GM11168 (cell line): ENCODE measurements around the gene BDP1.
"Not testable (repeated sequence)": the region's sequence is repeated elsewhere in the genome, so short reads cannot be mapped to it uniquely, and the experiment has no call there.

Experiments
- in situ Hi-C: fragments of 300-500 bp; cut with MboI; formaldehyde crosslinking; loops from one replicate; pipeline ENCODE4 v1.12.0; 2022; ENCODE audit warnings: low sequenced_read_pairs; ENCODE audit not compliant: unreplicated experiment

Gene BDP1

GRCh38 chr5:71569748-71570509 lies 114.5 kb downstream of the BDP1 start:
- in situ Hi-C loops: no loop called here

- in situ Hi-C loops: not testable (repeated sequence)
Observed at GRCh38 chr5:71571811-71572210, 116.4 kb downstream of the BDP1 start.

DNA sequence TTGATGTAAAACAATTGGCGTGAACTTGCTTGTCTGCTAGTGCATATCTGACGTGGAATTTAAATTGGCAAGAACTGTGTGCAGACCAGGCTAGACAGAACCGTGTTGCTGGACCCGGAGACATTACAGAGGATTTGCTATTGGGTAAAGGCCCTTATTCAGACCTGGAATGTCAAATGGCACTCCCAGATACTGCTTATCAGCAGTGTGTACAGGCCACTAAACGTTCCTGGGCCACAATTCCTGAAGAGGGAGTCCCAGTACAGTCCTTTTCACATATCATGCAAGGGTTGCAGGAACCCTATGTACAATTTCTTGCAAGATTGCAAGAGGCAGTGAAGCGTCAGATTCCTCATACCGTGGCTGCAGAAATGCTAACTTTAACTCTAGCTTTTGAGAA lies 118.1 kb downstream of the BDP1 start:
- in situ Hi-C loops: no loop called here

GRCh38 chr5:71575588-71575987 lies 120.1 kb downstream of the BDP1 start:
- in situ Hi-C loops: not testable (repeated sequence)

GRCh38 chr5:71576241-71576640 lies 120.8 kb downstream of the BDP1 start:
- in situ Hi-C loops: no loop called here

GRCh38 chr5:71577839-71578238 lies 122.4 kb downstream of the BDP1 start:
- in situ Hi-C loops: not testable (repeated sequence)

DNA sequence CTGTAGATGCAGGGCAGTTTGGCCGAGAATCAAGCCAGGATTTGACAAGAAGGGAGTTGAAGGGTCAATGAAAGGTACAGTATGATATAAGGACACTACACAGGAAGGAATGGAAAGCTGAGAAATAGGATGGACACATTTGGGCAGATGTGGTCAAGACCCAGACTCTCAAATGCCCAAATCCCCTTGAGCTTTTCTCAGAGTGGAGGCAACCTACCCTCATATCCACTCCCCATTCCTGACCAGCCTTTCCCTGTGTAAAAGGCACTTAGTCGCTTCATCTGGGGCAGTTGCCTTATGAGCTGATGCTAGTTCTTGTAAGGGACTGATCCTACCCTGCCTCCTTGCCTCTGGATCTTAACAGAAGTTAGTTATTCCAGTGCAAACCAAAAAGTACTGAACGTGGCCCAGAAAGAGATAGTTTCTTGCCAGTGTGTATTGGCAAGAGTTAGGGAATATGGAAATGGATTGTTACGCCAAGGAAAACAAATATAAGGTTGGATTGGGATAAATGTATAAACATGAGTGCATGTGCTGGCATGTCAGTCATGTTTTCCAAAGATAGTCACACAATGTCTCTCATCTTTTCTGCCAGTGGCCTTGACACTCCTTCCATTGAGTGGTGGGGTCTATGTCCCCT lies 127.6 kb downstream of the BDP1 start:
- in situ Hi-C loops: no loop called here

- in situ Hi-C loops: no loop called here
Observed at GRCh38 chr5:71586052-71586940, 130.8 kb downstream of the BDP1 start.

DNA sequence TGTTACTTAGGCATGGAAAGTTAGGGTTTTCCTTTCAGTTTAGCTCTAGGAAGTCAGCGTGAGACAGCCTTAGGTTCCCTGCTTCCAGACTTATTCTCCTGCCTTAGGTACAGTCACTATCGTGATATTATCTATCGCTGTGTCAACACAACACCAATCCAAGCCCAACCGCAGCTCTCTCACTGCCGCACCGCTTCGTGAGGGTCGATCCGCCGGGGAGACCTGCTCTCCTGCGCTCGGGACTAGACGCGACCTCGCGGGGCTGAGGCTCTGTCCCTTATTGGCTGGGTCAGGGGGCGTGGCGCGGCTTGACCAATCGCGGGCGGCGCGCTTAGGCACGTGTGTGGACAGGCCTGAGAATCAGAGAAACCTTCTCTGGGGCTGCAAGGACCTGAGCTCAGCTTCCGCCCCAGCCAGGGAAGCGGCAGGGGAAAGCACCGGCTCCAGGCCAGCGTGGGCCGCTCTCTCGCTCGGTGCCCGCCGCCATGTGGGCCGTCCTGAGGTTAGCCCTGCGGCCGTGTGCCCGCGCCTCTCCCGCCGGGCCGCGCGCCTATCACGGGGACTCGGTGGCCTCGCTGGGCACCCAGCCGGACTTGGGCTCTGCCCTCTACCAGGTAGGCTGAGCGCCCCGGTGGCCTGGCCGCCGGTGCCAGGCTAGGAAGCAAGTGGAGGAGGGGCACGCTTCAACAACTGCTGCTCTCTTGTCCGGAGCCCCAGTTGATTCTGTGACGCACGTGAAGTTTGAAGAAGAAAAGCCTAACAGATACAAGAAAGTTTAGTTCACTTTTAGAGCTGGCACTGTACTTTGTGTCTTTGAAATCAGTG lies 131.7 kb downstream of the BDP1 start, which contains the start of gene MCCC2:
Gene MCCC2, plus strand, starts transcription at position 400 of the 825 bp plus-strand sequence. Its CDS starts 86 bp downstream, at position 486.
- in situ Hi-C loops: no loop called here

DNA sequence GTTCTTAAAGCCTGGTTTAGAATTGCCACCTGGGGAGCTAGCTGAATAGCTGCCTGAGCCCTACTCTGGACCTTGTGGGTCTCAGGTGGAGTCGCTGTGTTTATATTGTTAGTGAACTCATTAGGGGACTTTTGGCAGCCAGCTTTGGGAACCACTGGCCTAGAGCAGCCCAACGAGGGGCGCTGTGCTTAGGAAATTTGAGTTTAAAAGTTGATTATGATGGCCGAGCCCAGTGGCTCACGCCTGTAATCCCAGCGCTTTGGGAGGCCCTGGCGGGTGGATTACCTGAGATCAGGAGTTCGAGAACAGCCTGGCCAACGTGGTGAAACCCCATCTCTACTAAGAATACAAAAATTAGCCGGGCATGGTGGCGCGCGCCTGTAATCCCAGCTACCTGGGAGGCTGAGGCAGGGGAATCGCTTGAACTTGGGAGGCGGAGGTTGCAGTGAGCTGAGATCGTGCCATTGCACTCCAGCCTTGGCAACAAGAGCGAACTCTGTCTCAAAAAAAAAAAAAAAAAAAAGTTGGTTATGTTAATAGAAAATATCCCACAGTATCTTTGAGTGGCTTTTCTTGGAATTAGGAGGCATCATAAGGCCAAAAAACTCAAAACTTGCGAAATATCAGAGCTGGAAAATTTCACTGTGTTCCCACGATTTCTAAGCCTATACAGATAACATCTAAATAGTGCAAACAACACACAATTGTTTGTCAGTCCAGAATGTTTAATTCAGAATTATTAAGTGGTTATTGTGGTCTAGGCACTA lies 132.5 kb downstream of the BDP1 start:
- in situ Hi-C loops: no loop called here

- in situ Hi-C loops: no loop called here
Observed at GRCh38 chr5:71588533-71588885, 133.1 kb downstream of the BDP1 start.

DNA sequence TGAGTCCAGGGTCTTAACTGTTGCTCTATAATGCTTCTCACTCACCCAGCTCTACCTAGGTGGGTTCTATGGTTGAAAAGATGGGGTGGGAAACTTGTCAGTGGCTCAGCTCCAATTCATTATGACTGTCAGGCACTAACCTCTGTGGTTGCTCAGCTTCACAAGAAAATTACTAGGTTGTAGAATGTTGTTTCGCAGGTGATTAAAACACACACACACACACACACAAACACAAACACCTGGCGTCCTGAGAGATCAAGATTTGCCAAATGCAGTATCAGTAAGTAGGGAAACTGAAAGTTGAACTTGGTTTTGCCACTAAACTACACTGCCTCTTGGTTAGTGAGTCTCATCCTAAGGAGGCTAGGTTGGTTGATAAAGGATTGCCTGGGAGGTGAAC lies 134.5 kb downstream of the BDP1 start:
- in situ Hi-C loops: no loop called here

- in situ Hi-C loops: no loop called here
Observed at GRCh38 chr5:71591100-71591499, 135.6 kb downstream of the BDP1 start.

- in situ Hi-C loops: no loop called here
Observed at GRCh38 chr5:71596169-71596568, 140.7 kb downstream of the BDP1 start.

- in situ Hi-C loops: no loop called here
Observed at GRCh38 chr5:71597001-71597400, 141.6 kb downstream of the BDP1 start.

DNA sequence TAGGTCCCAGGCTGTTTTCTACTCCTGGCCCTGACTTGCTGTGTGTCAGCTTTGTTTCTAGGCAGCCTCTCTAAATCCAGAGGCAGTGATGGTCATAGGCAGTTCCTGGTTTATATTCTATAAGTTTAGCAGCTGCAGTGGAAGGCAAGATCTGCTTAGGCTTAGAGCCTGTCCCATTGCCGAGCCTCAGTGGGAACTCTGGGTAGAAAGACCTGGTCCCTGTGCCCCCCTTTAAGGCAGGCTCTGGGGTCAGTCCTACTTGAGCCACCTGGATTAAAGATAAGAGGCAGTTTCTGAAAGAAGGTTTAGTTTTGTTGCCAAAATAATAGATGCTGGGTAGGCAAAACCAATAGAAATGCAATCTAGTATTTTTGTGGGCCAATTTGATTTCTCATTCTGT lies 145.3 kb downstream of the BDP1 start:
- in situ Hi-C loops: no loop called here

- in situ Hi-C loops: no loop called here
Observed at GRCh38 chr5:71601222-71602026, 146.0 kb downstream of the BDP1 start.

DNA sequence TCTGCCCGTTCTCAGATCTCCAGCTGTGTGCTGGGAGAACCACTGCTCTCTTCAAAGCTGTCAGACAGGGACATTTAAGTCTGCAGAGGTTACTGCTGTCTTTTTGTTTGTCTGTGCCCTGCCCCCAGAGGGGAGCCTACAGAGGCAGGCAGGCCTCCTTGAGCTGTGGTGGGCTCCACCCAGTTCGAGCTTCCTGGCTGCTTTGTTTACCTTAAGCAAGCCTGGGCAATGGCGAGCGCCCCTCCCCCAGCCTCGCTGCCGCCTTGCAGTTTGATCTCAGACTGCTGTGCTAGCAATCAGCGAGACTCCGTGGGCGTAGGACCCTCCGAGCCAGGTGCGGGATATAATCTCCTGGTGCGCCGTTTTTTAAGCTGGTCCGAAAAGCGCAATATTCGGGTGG lies 154.5 kb downstream of the BDP1 start:
- in situ Hi-C loops: not testable (repeated sequence)

- in situ Hi-C loops: no loop called here
Observed at GRCh38 chr5:71615809-71616208, 160.4 kb downstream of the BDP1 start.
